H9 (cell line): ENCODE measurements around the gene IRF6. TPM values are rescaled to one million over a fixed set of nuclear protein-coding genes. Genes with fewer than 3 reads are reported as not detected.

ENCODE experiments used
- DNase-seq: peaks from one replicate; pipeline ENCODE4 v3.0.0-alpha.2; 2017
- H2AFZ ChIP-seq: one replicate; pipeline ENCODE4 v1.6.1; 2013; ENCODE audit warnings: mild to moderate bottlenecking, low read length, control low read depth, moderate library complexity
- H2AK5ac ChIP-seq: 2 replicates; pipeline ENCODE4 v1.6.1; 2013; ENCODE audit warnings: low read length, control low read depth, mixed read lengths; ENCODE audit not compliant: insufficient read length
- H2BK120ac ChIP-seq: one replicate; pipeline ENCODE4 v1.6.1; 2013; ENCODE audit warnings: low read depth, mild to moderate bottlenecking, low read length, control low read depth, inconsistent platforms; ENCODE audit not compliant: poor library complexity, severe bottlenecking
- H2BK12ac ChIP-seq: 2 replicates; pipeline ENCODE4 v1.6.1; 2013; ENCODE audit warnings: low read length, control low read depth, mixed read lengths, low read depth; ENCODE audit not compliant: insufficient read length
- H2BK15ac ChIP-seq: 2 replicates; pipeline ENCODE4 v1.6.1; 2013; ENCODE audit warnings: low read depth, low read length, control low read depth
- H2BK20ac ChIP-seq: one replicate; pipeline ENCODE4 v1.6.1; 2013; ENCODE audit warnings: low read depth, mild to moderate bottlenecking, low read length, control low read depth, inconsistent platforms; ENCODE audit not compliant: poor library complexity, severe bottlenecking
- H2BK5ac ChIP-seq: 2 replicates; pipeline ENCODE4 v1.6.1; 2013; ENCODE audit warnings: low read length, control low read depth, mixed read lengths; ENCODE audit not compliant: insufficient read length
- H3K14ac ChIP-seq: 2 replicates; pipeline ENCODE4 v1.6.1; 2013; ENCODE audit warnings: low read length, control low read depth; ENCODE audit not compliant: insufficient read depth
- H3K18ac ChIP-seq: 2 replicates; pipeline ENCODE4 v1.6.1; 2013; ENCODE audit warnings: low read depth, mild to moderate bottlenecking, mixed read lengths, low read length, control low read depth; ENCODE audit not compliant: insufficient read length
- H3K23ac ChIP-seq: 2 replicates; pipeline ENCODE4 v1.6.1; 2013; ENCODE audit warnings: low read length, control low read depth, mixed read lengths, low read depth; ENCODE audit not compliant: insufficient read length
- H3K23me2 ChIP-seq: 2 replicates; pipeline ENCODE4 v1.6.1; 2013; ENCODE audit warnings: low read depth, mild to moderate bottlenecking, mixed read lengths, low read length, control low read depth; ENCODE audit not compliant: insufficient read length, poor library complexity, severe bottlenecking
- H3K27ac ChIP-seq: 2 replicates; pipeline ENCODE4 v1.5.1; 2013; ENCODE audit warnings: low read length, control low read depth, mixed read lengths, low read depth; ENCODE audit not compliant: insufficient read length
- H3K27me3 ChIP-seq: 2 replicates; pipeline ENCODE4 v1.6.1; 2013; ENCODE audit warnings: low read length, control low read depth, inconsistent platforms; ENCODE audit not compliant: insufficient read depth
- H3K4ac ChIP-seq: 2 replicates; pipeline ENCODE4 v1.6.1; 2013; ENCODE audit warnings: low read depth, mild to moderate bottlenecking, control low read depth, inconsistent platforms, low read length, moderate library complexity
- H3K4me1 ChIP-seq: 2 replicates; pipeline ENCODE4 v1.6.1; 2013; ENCODE audit warnings: low read length, control low read depth, inconsistent platforms; ENCODE audit not compliant: insufficient read depth
- H3K4me2 ChIP-seq: 2 replicates; pipeline ENCODE4 v1.6.1; 2013; ENCODE audit warnings: low read length, control low read depth, mixed read lengths; ENCODE audit not compliant: insufficient read length, insufficient read depth
- H3K56ac ChIP-seq: 2 replicates; pipeline ENCODE4 v1.6.1; 2013; ENCODE audit warnings: low read depth, mild to moderate bottlenecking, mixed read lengths, low read length, control low read depth; ENCODE audit not compliant: insufficient read length
- H3K79me1 ChIP-seq: 2 replicates; pipeline ENCODE4 v1.6.1; 2013; ENCODE audit warnings: low read depth, mild to moderate bottlenecking, moderate library complexity, low read length, control low read depth, inconsistent platforms; ENCODE audit not compliant: insufficient read depth, poor library complexity, severe bottlenecking
- H3K79me2 ChIP-seq: 2 replicates; pipeline ENCODE4 v1.6.1; 2013; ENCODE audit warnings: low read length, control low read depth, inconsistent platforms; ENCODE audit not compliant: insufficient read depth
- H3K9ac ChIP-seq: 2 replicates; pipeline ENCODE4 v1.6.1; 2013; ENCODE audit warnings: low read length, control low read depth, mixed read lengths; ENCODE audit not compliant: insufficient read length; ENCODE audit errors: extremely low read depth
- H3K9me3 ChIP-seq: one replicate; pipeline ENCODE4 v1.6.1; 2013; ENCODE audit warnings: low read depth, low read length, inconsistent platforms; ENCODE audit not compliant: control insufficient read depth
- H3T11ph ChIP-seq: one replicate; pipeline ENCODE4 v1.6.1; 2013; ENCODE audit warnings: mild to moderate bottlenecking, low read length, control low read depth, inconsistent platforms
- H4K20me1 ChIP-seq: one replicate; pipeline ENCODE4 v1.6.1; 2013; ENCODE audit not compliant: control insufficient read depth, insufficient read length, insufficient read depth
- H4K5ac ChIP-seq: 2 replicates; pipeline ENCODE4 v1.6.1; 2013; ENCODE audit warnings: low read depth, mild to moderate bottlenecking, mixed read lengths, low read length, control low read depth; ENCODE audit not compliant: insufficient read length
- H4K8ac ChIP-seq: replicated peaks from 2 replicates; pipeline ENCODE4 v1.6.1; 2013; ENCODE audit warnings: low read length, control low read depth, mixed read lengths, low read depth; ENCODE audit not compliant: insufficient read length
- H4K91ac ChIP-seq: 2 replicates; pipeline ENCODE4 v1.6.1; 2013; ENCODE audit warnings: low read depth, mild to moderate bottlenecking, moderate library complexity, mixed read lengths, low read length, control low read depth; ENCODE audit not compliant: insufficient read length
- H3K27ac Mint-ChIP-seq, 3 experiments: 2 replicates in 2 of 3; 3 replicates in 1 of 3; pipeline ENCODE4 v1.8.0; 2020 to 2021; ENCODE audit warnings: mixed read lengths in 3 of 3, mild to moderate bottlenecking in 1 of 3, moderate library complexity in 1 of 3
- H3K27me3 Mint-ChIP-seq: 2 replicates; pipeline ENCODE4 v1.8.0; 2021; ENCODE audit warnings: low read depth, mild to moderate bottlenecking, moderate library complexity, mixed read lengths
- H3K36me3 Mint-ChIP-seq, 3 experiments: 2 replicates in 2 of 3; 3 replicates in 1 of 3; pipeline ENCODE4 v1.8.0; 2020 to 2021; ENCODE audit warnings: low read depth in 3 of 3, mixed read lengths in 3 of 3; ENCODE audit not compliant: insufficient read depth in 1 of 3
- H3K4me1 Mint-ChIP-seq, 2 experiments: 2 replicates each; pipeline ENCODE4 v1.8.0; 2020; ENCODE audit warnings: mixed read lengths in 2 of 2
- H3K4me3 Mint-ChIP-seq, 2 experiments: 2 replicates in 1 of 2; 3 replicates in 1 of 2; pipeline ENCODE4 v1.8.0; 2020 to 2021; ENCODE audit warnings: mild to moderate bottlenecking in 2 of 2, mixed read lengths in 2 of 2, moderate library complexity in 1 of 2
- H3K9me3 Mint-ChIP-seq, 2 experiments: 2 replicates in 1 of 2; 3 replicates in 1 of 2; pipeline ENCODE4 v1.8.0; 2020; ENCODE audit warnings: mild to moderate bottlenecking in 2 of 2, mixed read lengths in 2 of 2, moderate library complexity in 1 of 2
- WGBS: extraction: QIAGEN DNeasy Blood & Tissue Kit; methylation state at CpG from one replicate; pipeline ENCODE4 v1.1.7; 2013; ENCODE audit warnings: missing lambda C conversion rate, low lambda C conversion rate, mixed read lengths; ENCODE audit not compliant: insufficient read length; ENCODE audit errors: extremely low coverage; 5-methylcytosine and 5-hydroxymethylcytosine counted together
- total RNA-seq: library from RNA; stranded (reverse); gene quantifications from 2 replicates; pipeline ENCODE4 v1.2.1, GENCODE V29; 2021
- TF ChIP-seq, protein P1 (sequence below): fragments of 200-600 bp; sonication (generic); conservative IDR thresholded peaks from 3 replicates; pipeline ENCODE4 v1.8.0; 2021; ENCODE audit warnings: antibody characterized with exemption, mild to moderate bottlenecking

IRF6 gene
- total RNA-seq, 1 experiment from 2014 or later: 7.1 TPM

DNA sequence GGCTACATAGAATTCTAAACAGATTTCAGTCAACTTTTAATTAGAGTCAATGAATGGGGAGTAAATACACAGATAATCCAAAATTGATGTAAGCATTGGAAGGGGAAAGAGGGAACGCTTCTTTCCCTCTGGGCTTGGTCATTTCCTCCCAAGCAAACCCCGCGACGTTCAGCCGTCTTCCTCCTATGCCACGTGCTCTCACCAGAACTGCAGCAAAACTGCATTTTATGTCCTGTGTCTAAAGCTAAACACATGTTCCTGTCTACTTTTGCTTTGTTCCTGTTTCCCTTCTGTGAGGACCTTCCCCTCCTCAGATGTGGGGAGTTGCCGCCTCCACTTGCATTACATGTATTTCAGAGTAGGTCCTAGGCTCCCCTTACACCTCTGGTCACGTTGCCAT lies 49.1 kb upstream of the IRF6 start:
- Histone ChIP-seq H3K79me2 (no peaks in the 10 kb centered on the region), H3K9ac (no peak overlapping the region), H2AK5ac (no peak overlapping the region), H3K79me1 (no peaks in the 10 kb centered on the region), H4K20me1 (no peaks in the 10 kb centered on the region), H3K56ac (no peak overlapping the region), H3K4me1 (no peaks in the 10 kb centered on the region), H3K27ac (no peak overlapping the region), H3K18ac (no peak overlapping the region), H3K9me3 (no peaks in the 10 kb centered on the region), H3T11ph (no peak overlapping the region), H2AFZ (no peak overlapping the region), H2BK120ac (no peak overlapping the region), H4K5ac (no peak overlapping the region), H4K91ac (no peak overlapping the region), H3K4ac (no peak overlapping the region), H2BK15ac (no peak overlapping the region), H3K23me2 (no peaks in the 10 kb centered on the region), H3K4me2 (no peak overlapping the region), H3K14ac (no peak overlapping the region), H3K23ac (no peak overlapping the region), H2BK20ac (no peak overlapping the region), H4K8ac (no peak overlapping the region), H3K27me3 (no peaks in the 10 kb centered on the region), H2BK12ac (no peak overlapping the region), H2BK5ac (no peak overlapping the region)
- TF ChIP-seq, protein P1, sequence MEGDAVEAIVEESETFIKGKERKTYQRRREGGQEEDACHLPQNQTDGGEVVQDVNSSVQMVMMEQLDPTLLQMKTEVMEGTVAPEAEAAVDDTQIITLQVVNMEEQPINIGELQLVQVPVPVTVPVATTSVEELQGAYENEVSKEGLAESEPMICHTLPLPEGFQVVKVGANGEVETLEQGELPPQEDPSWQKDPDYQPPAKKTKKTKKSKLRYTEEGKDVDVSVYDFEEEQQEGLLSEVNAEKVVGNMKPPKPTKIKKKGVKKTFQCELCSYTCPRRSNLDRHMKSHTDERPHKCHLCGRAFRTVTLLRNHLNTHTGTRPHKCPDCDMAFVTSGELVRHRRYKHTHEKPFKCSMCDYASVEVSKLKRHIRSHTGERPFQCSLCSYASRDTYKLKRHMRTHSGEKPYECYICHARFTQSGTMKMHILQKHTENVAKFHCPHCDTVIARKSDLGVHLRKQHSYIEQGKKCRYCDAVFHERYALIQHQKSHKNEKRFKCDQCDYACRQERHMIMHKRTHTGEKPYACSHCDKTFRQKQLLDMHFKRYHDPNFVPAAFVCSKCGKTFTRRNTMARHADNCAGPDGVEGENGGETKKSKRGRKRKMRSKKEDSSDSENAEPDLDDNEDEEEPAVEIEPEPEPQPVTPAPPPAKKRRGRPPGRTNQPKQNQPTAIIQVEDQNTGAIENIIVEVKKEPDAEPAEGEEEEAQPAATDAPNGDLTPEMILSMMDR: no peak
- no CpG with 5 or more reads among the region's 8 CpGs for WGBS
- Mint-ChIP-seq H3K9me3 (no peaks in the 10 kb centered on the region), H3K4me3 (no peak overlapping the region), H3K4me1 (no peaks in the 10 kb centered on the region), H3K36me3 (peaks cover 17 to 46% (median 28%) of the 10 kb centered on the region in 3 experiments; a peak in 6 of 7 replicates), H3K27ac (no peak overlapping the region), H3K27me3 (no peaks in the 10 kb centered on the region)
- no peak for DNase-seq
